ENCODE results near the gene LEF1. TPM values are rescaled to one million over a fixed set of nuclear protein-coding genes. Genes with fewer than 3 reads are reported as not detected.

The LEF1 gene
- total RNA-seq, 1 donor from 2014 or later = 16.6 TPM

DNA sequence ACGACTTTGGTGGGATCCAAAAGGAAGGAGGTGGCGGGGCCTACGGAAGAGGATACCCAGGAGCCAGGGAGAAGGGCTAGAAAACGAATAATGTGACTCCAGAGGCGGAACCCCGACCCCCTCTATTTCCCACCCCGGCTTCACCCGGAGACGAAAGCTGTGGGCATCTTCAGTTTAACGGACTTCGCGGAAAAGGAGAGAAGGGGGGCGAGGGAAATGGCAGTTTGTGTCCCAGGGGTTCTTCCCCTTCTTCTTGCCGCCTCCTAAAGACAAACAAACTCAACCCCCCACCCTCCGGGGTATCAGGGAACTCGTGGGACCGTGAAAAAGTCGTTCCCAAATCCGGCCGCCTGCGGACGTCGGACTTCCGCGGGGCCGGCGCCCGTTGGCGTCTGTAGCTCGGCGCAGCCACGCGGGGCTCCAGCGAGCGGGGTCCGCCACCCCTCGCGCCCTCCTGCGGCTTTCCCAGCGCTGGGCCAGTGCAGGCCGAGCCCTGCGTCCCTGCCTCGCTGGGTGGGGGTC lies 3.6 kb upstream of the LEF1 start:
- Mint-ChIP-seq H3K27ac (ENCODE audit: unreplicated experiment) (no peak overlapping the region), H3K9me3 (ENCODE audit: unreplicated experiment) (no peaks in the 10 kb centered on the region), H3K27me3 (ENCODE audit: low read depth, unreplicated experiment) (peaks cover 53% of the 10 kb centered on the region), H3K36me3 (ENCODE audit: low read depth, unreplicated experiment) (no peaks in the 10 kb centered on the region), H3K4me1 (ENCODE audit: low read depth, unreplicated experiment) (peaks cover 4% of the 10 kb centered on the region), H3K4me3 (ENCODE audit: unreplicated experiment) (no peak overlapping the region)
- Histone ChIP-seq H3K36me3 (ENCODE audit: insufficient read depth, low read length) (no peaks in the 10 kb centered on the region), H3K9me3 (ENCODE audit: insufficient read depth, low read depth, low read length) (no peaks in the 10 kb centered on the region), H3K4me3 (ENCODE audit: insufficient read depth, low read depth, low read length) (peak overlapping the region; percentile 69), H3K4me2 (ENCODE audit: low read length) (peak overlapping the region; percentile 95), H4K20me1 (ENCODE audit: insufficient read depth, low read length) (peaks cover 7% of the 10 kb centered on the region), H3K4me1 (ENCODE audit: insufficient read depth, low read length) (peaks cover 2% of the 10 kb centered on the region), H3K27ac (ENCODE audit: low read depth, low read length) (no peak overlapping the region), H2AFZ (ENCODE audit: low read depth, low read length) (peak overlapping the region; percentile 98), H3K79me2 (ENCODE audit: insufficient read depth, low read length) (no peaks in the 10 kb centered on the region), H3K9ac (ENCODE audit: low read length) (peak overlapping the region; percentile 69), H3K27me3 (ENCODE audit: insufficient read depth, low read length) (peaks cover 38% of the 10 kb centered on the region)
- DNase-seq (ENCODE audit: low read depth) (peak; percentile 24), FAIRE-seq (no peak)
- TF ChIP-seq, protein P1, sequence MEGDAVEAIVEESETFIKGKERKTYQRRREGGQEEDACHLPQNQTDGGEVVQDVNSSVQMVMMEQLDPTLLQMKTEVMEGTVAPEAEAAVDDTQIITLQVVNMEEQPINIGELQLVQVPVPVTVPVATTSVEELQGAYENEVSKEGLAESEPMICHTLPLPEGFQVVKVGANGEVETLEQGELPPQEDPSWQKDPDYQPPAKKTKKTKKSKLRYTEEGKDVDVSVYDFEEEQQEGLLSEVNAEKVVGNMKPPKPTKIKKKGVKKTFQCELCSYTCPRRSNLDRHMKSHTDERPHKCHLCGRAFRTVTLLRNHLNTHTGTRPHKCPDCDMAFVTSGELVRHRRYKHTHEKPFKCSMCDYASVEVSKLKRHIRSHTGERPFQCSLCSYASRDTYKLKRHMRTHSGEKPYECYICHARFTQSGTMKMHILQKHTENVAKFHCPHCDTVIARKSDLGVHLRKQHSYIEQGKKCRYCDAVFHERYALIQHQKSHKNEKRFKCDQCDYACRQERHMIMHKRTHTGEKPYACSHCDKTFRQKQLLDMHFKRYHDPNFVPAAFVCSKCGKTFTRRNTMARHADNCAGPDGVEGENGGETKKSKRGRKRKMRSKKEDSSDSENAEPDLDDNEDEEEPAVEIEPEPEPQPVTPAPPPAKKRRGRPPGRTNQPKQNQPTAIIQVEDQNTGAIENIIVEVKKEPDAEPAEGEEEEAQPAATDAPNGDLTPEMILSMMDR (IDR thresholded peaks at IDR 0.05; ENCODE audit: insufficient read depth, low read depth, low read length) = no peak
- peak; percentile 27 for TF ChIP-seq EZH2 (IDR thresholded peaks at IDR 0.05; ENCODE audit: insufficient read depth, low read length)

DNA sequence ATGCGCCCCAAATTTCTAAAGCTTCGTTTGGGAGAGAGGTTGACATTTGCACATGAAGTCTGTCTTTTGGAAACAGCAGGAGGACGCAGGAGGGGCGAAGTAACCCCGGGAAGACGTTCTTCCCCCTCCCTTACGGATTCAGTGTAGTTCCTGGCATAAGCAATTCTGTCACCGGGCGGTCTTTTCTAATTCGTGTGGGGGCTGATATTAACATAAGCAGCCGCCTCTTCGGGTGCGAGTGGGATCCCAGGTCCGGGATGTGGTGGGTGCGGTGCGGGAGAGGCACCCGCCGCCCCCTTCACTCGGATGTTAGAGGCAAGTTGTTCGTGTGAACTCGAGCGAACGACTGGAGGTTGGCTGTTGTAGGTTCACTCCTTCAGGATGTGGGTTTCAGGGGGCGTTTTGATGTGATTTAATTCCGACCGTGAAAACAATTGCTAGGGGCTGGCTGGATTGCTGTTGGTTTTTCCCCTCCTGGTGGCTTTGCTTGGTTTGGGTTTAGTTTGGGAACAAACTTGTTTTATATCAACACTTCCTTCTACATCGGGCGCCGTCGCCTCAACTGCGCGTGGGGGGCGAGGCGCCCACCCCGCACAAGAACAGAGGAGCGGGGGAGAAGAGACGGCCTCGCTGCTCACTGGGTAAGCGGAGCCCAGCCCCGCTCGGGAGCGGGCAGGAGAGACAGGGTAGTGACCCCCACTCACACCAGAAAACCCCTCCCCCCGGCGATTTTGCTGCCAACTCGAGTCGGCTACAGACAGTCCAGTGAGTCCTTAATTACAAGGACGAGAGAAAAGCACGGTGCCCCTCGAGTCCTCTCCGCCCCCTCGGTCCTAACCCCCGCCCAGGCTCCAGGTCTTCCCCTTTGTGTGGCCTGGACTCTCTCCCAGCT lies 2.9 kb upstream of the LEF1 start:
- peaks cover 8% of the 10 kb centered on the region for H3K4me1 ChIP-seq (ENCODE audit: insufficient read depth, low read length)
- FAIRE-seq (no peak), DNase-seq (ENCODE audit: low read depth) (no peak)
- no peak overlapping the region for H3K9ac ChIP-seq (ENCODE audit: low read length)
- Mint-ChIP-seq H3K36me3 (ENCODE audit: low read depth, unreplicated experiment) (no peaks in the 10 kb centered on the region), H3K9me3 (ENCODE audit: unreplicated experiment) (no peaks in the 10 kb centered on the region), H3K27me3 (ENCODE audit: low read depth, unreplicated experiment) (peaks cover 48% of the 10 kb centered on the region), H3K27ac (ENCODE audit: unreplicated experiment) (peak overlapping the region; percentile 72), H3K4me1 (ENCODE audit: low read depth, unreplicated experiment) (peaks cover 4% of the 10 kb centered on the region), H3K4me3 (ENCODE audit: unreplicated experiment) (peak overlapping the region; percentile 69)
- no peak overlapping the region for H2AFZ ChIP-seq (ENCODE audit: low read depth, low read length)
- H3K79me2 ChIP-seq (ENCODE audit: insufficient read depth, low read length) = no peaks in the 10 kb centered on the region
- no peak overlapping the region for H3K27ac ChIP-seq (ENCODE audit: low read depth, low read length)
- no peaks in the 10 kb centered on the region for H3K9me3 ChIP-seq (ENCODE audit: insufficient read depth, low read depth, low read length)
- peaks cover 38% of the 10 kb centered on the region for H3K27me3 ChIP-seq (ENCODE audit: insufficient read depth, low read length)
- H3K36me3 ChIP-seq (ENCODE audit: insufficient read depth, low read length) = no peaks in the 10 kb centered on the region
- peak overlapping the region; percentile 95 for H3K4me2 ChIP-seq (ENCODE audit: low read length)
- H4K20me1 ChIP-seq (ENCODE audit: insufficient read depth, low read length) = peaks cover 7% of the 10 kb centered on the region
- H3K4me3 ChIP-seq (ENCODE audit: insufficient read depth, low read depth, low read length) = peak overlapping the region; percentile 28
- TF ChIP-seq EZH2 (IDR thresholded peaks at IDR 0.05; ENCODE audit: insufficient read depth, low read length) = peak; percentile 66
- TF ChIP-seq, protein P1 (IDR thresholded peaks at IDR 0.05; ENCODE audit: insufficient read depth, low read depth, low read length) = no peak
